IPS-NIHi7 (cell line): ENCODE data around the gene AP3D1.
A peak's percentile ranks its signal among the peaks of the same experiment; 100 is the strongest.
"Not testable (repeated sequence)": the region's sequence is repeated elsewhere in the genome, so short reads cannot be mapped to it uniquely, and the experiment has no call there.

ENCODE experiments used
- DNase-seq: peaks from one replicate; pipeline ENCODE4 v3.0.0; 2012; ENCODE audit warnings: mixed read lengths; ENCODE audit errors: extremely low spot score

The AP3D1 gene

DNA sequence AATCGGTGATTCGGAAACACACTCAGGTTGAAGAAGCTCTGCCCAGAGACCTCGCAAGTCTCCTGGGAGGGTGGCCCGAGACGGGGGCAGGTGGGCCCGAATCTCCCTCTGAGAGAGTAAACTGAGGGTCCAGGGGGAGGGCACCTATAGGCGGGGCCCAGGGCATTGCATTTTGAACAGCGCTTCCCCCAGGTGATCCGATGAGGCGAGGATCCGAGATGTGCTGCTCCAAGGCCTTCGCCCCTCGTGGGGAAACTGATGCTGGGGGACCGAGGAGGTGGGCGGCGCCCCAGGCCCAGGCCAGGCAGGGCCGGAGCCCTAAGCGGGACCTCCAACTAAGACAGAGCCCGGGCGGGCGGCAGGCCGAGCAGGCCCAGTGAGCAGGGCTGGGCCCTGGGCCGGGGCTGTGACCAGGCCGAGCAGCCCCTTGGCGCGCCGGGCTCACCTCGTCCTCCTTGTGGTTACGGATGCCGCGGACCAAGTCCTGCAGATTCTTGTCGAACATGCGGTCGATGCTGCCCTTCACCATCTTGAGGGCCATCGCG, 500 bp downstream of the AP3D1 start:
- DNase-seq = no peak

DNA sequence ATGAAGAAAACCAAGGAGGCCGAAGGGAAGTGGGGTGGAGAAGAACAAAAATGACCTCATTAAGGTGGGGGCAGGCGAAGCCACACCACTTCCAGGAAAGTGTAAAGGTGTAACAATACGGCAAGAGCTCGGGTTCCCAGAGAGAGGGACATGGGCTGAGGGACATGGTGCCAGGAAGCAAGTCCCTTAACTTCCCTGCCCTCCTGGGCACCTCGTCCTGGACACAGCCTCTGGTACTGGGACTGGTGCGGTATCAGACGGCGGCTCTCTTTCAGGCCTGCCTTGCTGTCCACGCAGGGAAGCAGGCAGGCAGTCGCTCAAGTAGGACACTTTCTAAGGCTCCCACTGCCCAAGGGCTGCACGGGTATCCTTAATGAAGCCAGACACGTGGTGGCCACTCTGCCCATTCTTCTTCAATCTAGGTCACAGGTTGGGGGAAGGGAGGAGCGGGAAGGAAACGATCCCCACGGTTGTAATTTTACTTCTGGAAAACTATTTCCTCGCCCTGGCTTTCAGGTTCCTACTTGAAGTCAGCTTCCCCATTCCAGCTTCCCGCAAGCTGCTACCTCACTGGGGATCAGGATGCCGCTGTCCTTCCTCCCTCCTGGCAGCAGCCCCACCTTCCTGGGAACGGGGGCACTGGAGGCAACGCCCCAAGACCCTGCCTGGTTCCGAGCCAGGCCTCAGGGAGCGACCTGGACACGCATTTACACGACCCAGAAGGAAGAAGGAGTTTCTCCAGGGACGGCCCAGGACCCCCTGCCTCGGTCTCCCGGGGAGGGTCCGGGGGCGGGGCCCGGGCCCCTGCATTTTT, 1.2 kb downstream of the AP3D1 start:
- DNase-seq = no peak

DNA sequence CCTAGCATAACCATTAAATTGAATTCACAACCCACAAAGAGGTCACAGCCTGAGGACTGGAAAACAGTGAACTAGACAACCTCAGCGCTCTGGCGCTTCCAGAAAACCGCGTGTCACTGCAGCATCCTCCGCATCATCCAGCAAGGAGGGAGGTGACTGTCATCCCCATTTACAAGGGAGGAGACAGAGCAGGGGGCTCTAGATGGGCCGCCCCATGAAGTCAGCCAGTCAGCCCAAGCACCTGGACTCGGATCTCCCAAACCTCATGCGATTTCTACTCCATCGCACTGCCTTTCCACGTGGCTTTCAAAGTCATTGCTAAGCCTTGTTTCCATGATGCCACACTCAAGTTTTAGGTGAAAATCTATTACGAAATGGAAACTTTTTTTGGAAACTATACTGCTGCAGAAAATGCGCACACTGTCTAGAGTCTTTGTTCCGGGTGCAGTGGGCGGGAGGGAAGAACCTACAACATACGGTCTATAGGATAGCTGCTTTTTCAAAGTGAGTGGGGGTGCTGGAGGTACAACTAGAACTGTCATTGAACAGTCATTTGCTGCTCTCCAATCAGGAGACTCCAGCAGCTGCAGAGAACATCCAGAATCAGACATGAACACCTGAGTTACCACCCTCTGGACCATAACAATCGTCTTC, 2.8 kb downstream of the AP3D1 start:
- DNase-seq = peak; percentile 4

DNA sequence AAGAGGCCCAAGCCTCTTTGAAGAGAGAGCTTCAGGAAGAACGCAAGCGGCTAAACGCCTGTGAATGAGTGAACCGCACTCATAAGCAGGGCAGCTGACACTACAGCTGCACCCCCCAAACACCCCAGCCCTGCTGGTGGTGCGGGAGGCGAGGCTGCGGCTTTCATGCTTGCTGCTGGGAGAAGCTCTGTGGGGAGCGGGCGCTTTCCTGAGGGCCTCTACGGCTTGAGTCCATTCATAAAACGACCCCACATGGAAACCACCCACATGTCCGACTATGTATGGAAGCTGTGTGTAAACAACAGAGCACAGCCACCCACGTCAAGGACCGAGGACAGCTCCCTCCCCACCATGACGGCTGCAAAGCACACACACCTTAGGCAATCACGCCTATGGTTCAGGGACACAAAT, 5.5 kb downstream of the AP3D1 start:
- DNase-seq = no peak

DNA sequence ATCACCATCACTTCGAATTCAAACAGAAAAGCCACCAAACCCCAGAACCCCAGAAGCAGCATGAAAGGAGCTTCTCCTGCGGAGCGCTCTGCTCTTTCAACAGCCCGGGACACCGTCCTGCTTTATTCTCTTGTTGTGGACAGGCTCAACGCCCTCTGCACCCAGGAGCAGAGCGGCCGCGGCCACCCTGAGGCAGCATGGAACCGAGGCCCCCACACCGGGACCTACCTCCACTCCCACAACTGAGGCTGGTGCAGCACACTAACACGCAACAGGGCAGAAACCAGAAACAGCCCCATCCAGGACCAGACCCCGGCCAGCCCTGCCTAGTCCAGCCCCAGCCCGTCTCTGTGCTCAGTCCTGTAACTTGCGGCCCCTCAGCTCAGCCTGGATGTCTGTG, 7.2 kb downstream of the AP3D1 start:
- no peak for DNase-seq

DNA sequence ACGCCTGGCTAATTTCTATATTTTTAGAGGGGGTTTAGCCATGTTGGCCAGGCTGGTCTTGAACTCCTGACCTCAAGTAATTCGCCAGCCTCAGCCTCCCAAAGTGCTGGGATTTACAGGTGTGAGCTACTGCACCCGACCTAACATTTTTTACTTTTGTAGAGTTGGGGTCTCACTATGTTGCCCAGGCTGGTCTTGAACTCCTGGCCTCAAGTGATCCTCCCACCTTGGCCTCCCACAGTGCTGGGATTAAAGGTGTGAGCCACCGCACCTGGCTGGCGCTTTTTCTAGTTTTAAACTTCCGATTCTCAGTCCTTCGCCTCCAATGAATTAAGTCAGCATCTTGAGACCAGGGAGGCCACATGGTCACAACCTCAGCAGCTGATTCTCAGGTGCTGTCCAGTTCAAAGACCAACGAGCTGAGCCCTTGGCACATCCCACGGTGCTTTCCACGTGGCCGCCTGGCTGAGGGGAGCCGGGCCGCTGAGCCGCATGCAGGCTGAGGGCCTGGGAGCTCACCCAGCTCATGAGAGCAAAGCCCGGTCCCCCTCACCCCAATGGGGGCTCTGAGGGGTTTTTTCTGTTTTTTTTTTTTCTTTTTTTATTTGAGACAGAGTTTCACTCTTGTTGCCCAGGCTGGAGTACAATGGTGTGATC, 9.1 kb downstream of the AP3D1 start:
- DNase-seq = no peak

DNA sequence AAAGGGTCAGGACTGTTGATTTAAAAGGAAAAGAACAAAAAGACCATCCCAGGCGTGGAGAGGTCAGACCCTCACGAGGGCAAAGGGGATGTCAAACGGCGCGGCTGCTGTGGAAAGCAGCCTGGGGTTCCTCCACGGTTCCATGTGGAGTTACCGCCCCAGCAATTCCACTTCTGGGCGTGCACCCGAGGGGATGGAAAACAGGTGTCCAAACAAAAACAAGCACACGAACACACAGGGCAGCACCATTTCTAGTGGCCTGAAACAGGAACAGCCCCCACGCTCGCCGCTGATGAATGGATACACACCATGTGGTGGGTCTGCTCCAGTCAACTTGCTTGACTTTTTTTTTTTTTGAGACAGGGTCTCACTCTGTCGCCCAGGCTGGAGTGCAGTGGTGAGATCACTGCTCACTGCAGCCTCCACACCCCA, 11.2 kb downstream of the AP3D1 start:
- no peak for DNase-seq

DNA sequence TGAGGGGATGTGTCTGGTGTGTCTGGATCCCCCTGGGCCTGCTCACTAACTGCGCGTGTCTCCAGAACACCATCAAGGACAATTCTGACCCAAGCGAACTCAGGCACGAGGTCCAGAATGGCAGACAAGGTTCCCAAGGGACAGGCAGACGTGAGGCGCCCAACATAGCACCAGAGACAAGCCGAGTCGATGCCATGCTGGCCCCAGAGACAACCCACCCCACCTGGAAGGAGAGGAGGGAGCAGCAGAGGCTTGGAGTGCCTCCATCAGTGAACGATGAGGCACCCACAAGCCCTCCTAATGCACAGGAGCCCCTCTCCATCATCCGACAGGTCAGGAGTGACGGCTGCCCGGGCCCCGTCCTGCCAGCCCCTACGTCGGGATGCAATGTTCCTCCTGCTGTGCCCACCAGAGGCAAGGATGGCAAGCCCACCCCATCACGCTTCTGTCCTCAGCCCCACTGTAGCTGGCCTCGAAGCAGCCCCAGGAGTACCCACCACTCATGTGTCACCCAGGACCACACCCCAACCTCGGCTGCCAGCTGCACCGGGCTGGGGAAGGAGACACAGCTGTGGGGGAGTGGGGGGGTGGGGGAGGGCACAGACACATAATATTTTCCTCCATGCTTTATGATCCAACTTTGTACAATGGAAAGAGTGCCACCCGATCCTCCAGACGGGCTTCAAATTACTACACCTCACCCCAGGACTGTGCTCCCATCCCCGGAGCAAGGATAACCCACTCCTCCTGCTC, 11.8 kb downstream of the AP3D1 start:
- DNase-seq = no peak

DNA sequence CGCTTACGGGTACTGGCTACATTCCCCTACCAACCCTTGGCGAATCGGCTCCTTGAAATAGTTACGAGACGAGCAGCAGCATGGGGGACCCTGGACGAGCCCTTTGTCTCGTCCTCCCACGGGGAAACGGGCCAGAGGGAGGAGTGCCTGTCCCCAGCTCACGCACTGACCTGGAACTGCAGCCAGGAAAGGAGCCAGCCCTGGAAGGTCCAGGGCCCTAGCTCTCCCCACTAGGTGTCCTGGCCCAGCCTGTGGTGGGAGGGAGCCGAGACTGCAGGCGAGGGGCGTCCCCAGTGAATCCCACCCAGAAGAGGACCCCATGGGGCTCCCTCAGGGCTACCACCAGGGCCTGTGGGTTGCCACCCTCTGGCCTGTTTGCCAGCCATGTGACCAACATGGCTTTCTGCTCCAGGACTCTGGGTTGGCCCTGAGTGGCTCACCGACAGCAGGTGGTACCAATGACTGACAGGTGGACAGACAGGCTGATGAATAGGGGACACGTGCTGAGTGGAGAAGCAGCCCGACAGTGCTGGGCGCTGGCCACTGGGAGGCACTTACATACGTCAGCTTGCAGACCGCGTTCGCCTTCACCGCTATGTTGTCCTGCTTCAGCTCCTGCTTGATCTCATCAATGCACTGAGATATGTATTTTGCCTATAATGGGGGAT, 13.2 kb downstream of the AP3D1 start:
- DNase-seq = no peak

DNA sequence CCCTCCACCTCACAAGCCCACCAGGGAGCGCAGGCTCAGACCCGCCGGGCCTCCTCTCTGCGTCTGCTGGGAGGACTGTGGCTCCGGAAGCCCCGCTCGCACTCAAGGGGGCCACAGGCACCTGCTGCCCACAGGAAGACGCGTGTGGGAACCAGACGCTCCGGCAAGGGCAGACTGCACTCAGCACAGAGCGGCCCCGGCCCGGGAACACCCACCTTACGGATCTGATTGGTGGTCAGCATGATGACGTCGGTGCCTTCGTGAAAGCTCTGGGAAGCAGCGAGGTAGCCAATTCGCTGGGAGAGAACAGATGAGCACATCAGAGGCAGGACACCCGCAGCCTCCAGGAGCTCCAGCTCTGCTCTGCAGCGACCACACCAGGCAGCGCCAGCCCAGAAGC, 14.6 kb downstream of the AP3D1 start:
- no peak for DNase-seq

DNA sequence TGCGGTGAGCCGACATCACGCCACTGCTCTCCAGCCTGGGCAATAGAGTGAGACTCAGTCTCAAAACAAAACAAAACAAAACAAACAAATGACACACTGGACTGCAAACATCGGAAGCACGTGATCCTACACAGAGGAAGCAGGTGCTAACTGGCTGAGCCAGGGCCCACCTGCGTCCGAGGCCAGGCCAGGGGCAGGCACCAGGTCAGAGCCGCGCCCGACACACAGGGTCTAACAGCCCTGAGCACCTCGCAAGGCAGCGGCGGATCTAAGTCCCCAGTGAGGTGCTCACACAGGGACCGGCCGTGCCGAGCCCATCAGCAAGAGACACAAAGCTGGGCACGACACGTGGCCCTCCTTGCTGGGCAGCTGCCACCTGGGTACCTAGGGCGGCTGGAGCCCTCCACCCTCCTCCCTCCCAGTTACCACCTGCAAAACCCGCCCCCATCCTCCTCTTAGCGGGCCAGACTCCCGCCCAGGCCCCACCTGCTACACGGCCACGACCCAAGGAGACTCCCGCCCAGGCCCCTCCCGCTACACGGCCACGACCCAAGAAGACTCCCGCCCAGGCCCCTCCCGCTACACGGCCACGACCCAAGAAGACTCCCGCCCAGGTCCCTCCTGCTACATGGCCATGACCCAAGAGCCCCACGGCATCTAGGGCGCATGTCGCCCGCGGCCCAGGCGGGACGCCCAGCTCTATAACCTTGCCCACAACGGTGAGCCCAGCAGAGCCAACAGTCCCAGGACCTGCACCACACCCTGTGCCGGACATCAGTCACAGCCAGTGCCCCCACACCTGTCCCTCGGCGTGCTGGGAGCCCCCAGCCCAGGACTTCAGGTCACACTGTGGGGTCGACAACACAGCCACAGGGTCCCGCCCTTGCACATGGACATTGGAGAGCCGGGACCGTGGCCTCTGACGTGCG, 15.6 kb downstream of the AP3D1 start:
- DNase-seq = no peak

DNA sequence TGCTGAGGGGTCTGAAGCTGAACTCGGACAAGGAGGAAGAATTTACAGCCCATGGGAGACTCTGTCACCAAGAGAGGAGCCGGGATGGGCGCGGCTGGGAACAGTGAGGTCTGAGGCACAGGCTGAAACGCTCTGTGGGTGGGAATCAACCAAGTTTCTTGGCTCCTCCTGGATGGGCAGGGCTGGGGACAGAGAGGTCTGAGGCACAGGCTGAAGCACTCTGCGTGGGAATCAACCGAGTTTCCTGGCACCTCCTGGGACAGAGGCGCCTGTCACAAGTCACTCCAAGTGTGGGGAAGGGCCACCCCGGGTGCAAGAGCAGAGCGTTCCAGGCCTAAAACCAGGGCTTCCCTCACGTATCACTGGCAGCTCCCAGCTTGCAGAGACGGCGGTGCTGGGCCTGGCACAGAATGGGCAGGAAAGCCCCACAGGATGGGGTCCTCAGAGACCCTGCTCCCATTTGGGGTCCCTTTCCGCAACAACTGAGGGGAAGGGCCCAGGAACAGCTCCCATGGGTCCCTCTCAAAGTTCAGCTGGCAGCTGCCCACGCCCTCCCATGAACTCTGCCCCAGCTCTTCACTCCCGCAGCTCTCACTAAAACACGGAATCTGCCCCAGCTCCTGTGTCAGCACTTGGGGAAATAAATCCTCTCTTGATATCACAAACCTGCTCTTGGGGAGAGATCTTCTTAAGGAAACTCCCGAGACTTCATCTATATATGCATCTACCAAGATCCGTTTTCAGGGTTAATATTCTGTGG, 18.5 kb downstream of the AP3D1 start:
- DNase-seq = no peak

DNA sequence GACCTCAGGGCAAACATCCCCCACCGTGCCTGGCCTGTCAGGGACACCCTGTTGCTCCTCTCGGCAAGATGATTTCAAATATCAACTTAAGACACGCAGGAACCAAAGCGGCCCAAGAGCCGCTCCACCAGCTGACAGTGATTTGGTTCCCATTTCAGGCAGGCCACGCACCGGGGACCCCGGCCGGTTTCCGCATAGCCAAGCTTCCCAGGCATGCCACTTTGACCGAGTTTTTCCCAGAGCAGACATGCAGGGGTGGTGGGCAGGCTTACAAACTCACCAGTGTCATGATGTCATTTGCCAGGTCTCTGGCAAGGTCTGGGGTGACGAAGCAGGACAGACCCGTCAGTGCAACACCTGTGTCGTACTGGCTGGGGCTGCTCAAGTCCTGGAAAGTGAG, 19.2 kb downstream of the AP3D1 start:
- DNase-seq = no peak

DNA sequence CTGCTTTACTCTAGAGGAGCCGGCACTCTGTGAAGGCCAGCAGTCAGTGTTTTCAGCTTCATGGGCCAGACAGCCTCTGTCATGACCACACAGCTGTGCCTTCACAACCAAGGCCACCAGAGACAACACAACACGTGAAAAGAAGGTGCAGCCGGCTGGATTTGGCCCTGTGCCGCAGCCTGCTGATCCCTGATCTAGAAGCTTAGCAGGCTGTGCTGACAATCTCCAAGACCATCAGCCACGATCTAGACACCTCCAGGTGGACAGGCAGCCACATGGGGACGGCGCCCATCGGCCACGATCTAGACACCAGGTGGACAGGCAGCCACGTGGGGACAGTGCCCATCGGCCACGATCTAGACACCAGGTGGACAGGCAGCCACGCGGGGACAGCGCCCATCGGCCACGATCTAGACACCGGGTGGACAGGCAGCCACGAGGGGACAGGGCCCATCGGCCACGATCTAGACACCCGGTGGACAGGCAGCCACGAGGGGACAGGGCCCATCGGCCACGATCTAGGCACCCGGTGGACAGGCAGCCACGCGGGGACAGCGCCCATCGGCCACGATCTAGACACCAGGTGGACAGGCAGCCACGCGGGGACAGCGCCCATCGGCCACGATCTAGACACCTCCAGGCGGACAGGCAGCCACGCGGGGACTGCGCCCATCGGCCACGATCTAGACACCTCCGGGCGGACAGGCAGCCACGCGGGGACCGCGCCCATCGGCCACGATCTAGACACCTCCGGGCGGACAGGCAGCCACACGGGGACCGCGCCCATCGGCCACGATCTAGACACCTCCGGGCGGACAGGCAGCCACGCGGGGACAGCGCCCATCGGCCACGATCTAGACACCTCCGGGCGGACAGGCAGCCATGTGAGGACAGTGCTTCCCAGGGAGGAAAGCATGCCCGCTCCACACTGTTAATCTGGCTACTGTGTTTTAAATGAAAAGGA, 20.1 kb downstream of the AP3D1 start:
- not testable (repeated sequence) for DNase-seq

DNA sequence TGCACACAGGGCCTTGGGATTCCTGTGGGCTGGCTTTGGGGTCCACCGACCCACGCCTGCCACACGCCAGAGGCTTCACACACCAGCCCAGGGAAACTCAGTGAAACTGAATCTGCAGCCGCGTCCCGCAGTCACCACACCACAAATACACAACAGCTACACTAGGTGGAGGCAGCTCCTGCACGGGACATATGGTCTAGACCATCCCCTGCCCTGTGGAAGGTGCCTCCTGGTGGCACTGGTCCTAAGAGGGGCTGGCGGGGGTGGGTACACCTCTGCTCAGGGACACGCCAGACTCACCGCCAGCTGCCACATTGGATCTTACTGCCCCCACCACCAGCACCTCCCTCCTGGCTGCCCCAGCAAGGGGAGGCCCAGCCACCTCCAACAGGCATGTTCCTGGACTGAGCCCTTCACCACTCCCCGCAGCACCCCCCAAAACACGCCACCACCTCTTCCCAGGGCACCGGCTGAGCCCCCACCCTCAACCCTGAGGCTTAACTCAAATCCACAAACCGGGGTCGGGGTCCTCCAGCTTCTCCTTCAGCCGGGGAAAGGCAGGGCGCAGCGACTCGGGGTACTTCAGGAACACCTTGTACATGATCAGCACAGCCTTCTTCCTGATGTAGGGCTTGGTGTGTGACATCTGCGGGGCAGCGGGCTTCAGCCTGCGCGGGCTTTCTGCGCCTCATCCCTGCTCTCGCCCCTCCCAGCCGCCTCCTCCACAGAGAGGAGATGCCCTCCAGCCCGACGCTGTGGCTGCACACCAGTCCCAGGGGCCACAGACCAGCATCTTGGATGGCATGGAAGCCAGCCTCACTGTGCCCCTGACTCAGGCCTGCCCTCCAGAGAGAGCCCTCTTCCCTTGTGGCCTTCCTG, 21.2 kb downstream of the AP3D1 start:
- no peak for DNase-seq

DNA sequence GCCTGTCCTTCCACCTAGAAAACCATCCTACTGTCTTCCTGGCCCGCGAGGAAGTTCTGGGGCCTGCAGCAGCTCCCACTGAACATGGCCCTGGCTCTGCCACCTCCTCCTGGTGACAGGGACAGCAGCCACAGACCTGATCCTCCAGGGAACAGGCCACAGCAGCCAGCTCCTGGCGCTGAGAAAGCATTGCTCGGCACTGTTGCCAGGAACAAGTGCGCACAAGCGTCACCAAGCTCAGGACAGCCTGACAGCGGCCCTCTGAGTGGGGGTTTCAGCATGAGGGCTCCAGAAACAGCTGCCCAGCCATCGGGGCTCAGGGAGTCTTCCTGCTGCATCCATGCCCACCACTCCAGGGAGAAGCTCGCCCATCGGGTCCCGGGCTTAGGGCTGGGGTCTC, 21.9 kb downstream of the AP3D1 start:
- no peak for DNase-seq

DNA sequence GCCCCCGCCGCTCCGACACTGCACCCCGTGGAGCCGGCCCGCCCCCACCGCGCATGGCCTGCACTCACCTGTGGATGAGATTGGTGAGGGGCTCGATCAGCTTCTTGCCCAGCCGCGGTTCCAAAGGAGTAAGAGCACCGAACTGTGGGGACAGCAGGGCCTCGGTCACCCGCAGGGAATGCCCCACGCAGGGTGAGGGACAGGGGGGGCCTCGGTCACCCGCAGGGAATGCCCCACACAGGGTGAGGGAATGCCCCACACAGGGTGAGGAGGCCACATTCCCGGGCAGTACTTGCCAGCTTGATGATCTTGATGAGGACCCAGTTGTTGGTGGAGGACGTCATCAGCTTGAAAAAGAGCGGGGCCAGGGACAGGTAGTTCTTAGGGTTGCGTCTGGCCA, 22.3 kb downstream of the AP3D1 start:
- no peak for DNase-seq
